C4-2B (cell line): Measurements from ENCODE around the gene ME3.

Source experiments
- CTCF ChIP-seq: fragments of 450-650 bp; conservative IDR thresholded peaks from 2 replicates; pipeline ENCODE4 v1.5.1; 2017; ENCODE audit warnings: mild to moderate bottlenecking
- ZFX ChIP-seq: fragments of 450-650 bp; IDR thresholded peaks from 2 replicates; pipeline ENCODE4 v1.6.1; 2017

DNA sequence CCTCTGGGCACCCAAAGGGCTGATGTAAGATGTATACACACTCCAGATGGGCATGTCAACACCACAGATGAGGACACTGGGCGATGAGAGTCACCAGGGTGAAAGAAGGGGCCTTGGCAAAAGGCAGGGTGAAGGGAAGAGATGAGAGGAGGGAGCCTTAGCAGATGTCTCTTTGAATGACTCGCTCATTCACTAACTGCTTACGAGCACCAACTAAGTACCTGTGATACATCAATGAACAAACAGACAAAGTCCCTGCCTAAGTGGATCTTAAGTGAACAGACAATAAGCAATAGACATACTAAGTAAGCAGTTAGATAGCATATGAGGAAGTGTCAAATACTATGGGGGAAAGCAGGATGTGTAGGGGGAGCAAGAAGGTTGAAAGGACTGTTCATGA lies 7.5 kb downstream of the ME3 start:
- TF ChIP-seq CTCF (no peak), ZFX (no peak)
